Stimulated activated CD8-positive, alpha-beta memory T cell treated with anti-CD3 and anti-CD28 coated beads, Interleukin-12 subunit alpha, Interleukin-12 subunit beta, amount 100 ng/mL, for 1 hour (primary cell): ENCODE data around the gene PRKAA2.

Source experiments
- DNase-seq: peaks from one replicate; pipeline ENCODE4 v3.0.0-alpha.2; 2020; ENCODE audit warnings: low read depth

PRKAA2 gene

DNA sequence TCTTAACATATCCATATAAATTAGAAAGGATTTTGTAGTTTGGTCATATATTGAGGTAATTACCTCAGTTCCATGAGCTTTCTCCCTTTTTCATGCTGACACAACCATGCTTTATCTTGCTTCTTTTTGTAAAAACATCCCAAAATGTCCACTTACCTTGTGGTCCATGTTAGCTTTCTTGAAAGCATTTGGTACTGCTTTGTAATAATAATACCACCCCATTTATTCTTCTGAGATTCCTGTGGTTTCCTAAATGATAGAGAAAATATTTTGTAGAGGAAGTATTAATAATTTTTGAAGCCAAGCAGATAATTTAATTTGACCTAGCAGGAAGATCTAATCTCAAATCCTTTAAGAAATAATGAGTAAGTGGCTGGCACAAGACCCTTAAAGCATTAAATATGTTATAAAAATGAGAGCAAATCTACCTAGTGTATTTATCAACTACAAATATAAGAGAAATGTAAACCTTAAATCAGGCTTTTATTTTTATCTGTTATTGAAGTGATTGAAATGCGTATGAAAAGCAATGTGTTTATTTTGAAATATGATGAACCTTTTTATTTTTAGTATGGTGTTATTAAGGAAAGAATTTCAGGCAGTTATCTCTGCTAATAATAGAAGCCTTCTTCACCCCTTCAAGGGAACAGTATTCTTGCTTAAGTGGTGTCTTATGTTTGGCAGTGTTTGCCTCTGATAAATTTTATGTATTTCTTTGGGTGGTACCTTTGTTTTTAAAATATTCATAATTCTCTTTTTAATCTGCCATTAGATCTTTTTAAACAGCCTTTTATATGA is 9.2 kb downstream of the PRKAA2 start:
- DNase-seq = no peak

DNA sequence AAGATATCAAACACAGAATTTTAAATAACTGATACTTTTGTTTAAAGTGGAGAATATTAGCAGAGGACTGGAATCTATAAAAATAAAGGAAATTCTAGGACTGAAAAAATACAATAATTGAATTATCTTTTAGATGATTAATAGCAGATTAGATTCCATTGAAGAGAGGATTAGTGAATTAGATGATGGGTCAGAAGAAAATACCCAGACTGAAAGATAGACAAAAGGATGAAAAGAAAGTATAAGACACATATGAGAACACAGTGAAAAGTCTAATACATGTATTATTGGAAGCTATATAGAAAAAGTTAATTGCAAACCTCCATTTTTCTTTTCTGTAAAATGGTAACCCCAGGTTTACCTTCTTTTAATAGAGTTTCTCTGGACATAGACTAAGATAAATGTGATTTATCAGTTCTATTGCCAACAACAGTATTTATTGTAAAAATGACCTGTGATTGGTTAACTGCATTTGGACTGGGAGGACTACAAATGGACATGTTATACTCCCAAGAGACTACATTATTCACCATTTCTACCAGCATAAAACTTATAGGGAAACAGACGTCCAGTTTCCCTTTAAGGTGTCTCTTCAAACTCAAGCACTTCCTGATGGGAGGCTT is 11.0 kb downstream of the PRKAA2 start:
- no peak for DNase-seq

DNA sequence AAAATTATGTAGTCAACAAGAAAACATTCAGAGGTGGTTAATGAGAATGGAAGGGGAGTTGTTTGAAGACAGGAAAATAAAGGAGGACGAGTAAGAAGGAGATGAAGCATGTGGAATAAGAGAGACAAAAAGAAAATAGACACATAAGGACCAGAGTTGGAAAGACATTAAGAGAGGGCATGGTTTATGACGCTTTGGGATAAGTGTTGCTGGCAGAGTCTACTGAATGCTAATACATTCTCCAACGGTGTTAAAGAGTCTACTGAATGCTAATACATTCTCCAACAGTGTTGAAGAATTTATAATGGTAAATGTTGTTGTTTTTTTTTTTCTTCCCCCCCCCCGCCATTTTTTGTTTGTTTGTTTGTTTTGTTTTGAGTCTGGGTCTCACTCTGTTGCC is 13.1 kb downstream of the PRKAA2 start:
- no peak for DNase-seq

DNA sequence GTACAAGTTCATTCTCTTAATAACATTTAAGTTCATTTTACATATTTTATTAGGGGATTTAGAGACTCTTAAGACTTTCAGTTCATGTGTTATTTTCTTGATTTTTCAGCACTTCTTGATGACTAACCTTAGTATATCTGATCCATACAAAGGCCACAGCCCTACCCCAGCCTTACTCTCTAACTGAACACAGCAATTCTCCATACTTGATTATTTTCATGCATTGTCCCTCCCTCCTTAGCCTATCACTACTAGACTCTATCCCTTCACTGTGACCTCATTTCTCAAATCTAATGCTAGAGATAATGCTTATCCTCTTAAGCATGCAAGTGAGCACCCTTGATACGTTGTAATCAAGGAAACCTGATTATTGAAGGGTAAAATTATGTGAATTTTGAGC is 15.2 kb downstream of the PRKAA2 start:
- DNase-seq = no peak

DNA sequence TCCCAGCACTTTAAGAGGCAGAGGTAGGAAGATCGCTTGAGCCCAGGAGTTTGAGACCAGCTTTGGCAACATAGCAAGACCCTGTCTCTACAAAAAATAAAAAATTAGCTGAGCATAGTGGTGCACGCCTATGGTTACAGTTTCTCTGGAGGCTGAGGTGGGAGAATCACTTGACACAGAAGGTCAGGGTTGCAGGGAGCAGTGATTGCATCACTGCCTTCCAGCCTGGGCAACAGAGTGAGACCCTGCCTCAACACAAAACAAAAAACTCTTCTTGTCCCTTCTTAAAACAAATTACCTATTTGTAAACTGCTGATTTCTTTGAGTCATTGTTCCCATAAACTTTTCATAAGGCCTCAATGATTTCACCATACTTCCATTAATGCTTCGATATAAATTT is 18.7 kb downstream of the PRKAA2 start:
- DNase-seq = no peak

DNA sequence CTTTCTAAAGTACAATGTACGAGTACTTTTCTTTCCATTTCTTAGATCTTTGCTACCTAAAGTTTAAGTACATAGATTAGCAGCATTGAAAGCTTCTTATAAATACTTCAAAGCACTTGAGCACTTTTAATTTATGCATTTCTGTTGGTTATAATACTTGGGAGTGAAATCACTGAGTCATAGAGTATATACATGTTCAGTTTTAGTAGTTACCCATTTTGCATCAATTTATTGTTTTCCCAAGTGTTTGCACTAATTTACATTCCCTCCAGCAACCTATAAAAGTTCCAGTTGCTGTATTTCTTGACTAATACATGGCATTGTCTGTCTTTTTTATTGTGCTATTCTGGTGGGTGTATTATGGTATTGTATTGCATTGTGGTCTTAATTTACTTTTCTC is 20.3 kb downstream of the PRKAA2 start:
- no peak for DNase-seq

DNA sequence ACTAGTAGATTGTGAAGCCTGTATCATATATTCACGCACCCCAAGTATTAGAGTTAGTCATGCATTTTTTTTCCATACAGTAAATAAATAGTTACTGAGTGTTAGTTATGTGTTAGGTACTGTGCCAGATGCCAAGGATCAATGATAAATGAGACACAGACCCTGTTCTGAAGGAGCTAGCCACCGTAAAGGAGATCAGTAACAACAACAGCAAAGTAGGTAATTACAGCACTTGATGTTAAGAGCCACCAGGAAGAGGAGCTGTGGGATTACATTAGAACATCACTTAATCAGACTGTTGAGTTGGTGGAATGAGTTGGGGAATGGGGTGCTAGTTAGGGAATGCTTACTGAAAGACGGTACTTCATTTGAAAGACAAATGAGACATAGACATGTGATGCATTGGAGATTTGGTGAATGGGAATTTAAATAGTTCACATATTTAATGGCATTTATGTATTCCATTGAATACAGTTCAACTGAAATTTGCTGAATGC is 21.0 kb downstream of the PRKAA2 start:
- DNase-seq = no peak

DNA sequence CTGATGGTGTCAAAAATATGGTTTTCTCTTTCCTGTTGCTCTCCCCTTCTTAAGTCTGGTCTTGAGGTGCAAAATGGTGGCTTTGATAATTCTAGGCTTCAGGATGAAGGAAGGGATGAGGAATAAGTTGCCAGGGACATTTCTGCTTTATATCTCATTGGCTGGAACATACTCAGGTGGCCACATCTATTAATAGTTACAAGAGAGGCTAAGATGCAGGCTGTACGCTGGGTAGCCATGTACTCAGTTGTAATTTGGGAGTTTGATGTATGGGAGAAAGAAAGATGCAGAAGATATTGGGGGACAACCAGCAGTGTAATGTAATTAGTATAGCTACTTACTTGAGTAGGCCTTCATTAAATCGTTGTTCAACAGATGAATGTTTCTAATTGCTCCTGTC is 25.2 kb downstream of the PRKAA2 start:
- DNase-seq = no peak

DNA sequence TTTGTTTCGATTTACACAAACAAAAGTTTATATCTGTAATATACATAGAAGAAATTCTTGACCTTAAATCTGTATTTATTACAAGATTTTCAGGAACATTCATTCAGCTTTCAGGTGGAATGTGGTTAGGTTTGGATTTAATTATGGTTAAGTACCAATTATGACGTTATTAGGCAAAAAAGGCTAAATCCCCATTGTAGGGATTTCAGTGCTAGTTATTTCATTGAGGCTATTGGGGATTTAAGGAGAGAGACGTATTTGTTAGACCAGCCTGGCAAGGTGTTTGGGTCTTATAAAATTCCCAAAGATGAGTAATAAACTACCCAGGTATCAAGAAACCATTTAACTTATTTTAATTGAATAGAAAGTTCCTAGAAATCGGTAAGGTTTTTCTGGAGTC is 26.0 kb downstream of the PRKAA2 start:
- no peak for DNase-seq

DNA sequence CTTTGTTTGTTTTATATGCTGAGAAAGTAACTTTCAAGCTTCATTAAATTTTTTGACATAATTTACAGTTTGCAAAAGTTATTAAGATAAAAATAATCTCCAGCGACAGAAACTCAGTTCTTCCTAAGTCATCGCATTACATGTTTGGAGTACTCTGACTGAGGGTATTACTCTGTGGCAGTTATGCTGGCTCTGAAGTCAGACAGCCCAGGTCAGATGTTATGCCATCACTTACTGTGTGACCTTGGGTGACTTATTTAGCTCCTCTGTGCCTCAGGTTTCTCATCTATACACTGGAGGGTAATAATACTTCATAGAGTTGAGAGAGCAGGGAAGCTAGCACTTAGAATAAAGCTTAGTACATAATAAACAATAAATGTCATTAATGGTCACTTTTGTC is 26.4 kb downstream of the PRKAA2 start:
- DNase-seq = no peak

DNA sequence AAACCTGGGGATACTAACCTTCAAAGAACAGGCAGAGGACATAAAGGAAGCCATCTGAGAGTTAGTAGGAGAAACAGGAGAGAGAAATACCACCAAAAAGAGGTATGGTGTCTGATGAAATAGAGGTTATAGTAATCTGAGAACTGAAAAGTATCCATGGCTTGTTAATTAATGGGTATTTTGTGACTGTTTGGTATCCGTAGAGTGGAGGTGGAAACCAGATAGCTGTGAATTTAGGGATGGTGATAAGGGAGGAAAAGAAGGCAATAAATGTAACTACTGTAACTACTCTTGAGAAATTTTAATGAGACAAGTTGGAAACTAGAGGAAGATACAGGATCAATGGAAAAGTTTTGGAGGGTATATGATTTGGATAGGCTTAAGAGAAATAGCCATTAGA is 27.5 kb downstream of the PRKAA2 start:
- no peak for DNase-seq

DNA sequence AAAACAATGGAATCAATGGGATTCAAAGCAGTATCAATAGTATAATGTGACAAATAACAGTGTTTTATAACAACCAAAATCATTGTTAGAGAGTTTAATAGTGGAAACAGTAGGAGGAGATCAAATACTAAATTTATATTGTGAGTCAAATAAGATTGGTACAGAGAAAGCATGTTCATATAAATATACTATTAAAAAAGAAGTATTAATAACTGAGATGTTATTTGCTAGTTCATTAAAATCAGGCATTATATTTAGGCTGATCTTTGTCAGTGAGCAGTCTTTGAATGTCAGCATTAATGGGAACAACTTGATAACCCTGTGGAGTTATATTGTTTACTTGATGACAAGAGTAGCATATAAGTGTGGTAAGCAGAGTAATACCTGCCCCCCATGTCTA is 30.6 kb downstream of the PRKAA2 start:
- DNase-seq = no peak

DNA sequence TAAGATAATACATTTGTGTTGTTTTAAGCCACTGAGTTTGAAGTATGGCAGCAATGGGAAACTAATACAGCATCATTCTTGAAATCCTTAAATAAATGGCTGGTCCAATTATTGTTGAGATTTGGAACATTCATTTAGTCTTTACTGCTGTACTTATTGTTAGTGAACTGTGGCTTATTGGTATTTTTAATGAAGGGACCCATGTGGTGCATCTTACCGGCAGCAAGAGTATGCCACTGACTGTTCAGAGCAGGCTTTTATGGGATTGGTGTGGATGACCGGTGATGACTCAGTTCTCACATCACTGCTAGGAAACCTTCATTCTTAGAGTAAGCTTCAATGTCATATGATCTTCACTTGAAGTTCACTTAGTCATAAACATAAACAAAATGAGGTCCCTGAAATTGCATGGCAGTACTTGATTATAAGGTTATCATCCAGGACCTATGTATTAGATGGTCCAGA is 31.5 kb downstream of the PRKAA2 start:
- DNase-seq = no peak

DNA sequence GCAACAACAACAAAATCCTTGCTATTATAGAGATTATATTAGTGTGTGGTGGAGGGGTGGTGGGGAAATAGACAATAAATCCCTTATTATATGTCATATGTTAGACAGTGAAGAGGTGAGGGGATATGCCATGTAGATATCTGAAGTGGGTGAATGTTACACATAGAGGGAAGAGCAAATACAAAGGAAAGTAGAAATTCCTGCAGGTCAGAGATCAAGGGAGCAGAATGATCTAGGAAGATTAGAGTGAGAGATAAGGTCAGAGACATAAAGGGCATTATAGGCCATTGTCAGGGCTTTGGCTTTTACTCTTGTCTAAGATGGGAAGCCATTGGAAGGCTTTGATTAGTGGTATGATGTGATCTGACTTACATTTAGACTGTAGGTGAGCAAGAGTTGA is 38.5 kb downstream of the PRKAA2 start:
- no peak for DNase-seq

DNA sequence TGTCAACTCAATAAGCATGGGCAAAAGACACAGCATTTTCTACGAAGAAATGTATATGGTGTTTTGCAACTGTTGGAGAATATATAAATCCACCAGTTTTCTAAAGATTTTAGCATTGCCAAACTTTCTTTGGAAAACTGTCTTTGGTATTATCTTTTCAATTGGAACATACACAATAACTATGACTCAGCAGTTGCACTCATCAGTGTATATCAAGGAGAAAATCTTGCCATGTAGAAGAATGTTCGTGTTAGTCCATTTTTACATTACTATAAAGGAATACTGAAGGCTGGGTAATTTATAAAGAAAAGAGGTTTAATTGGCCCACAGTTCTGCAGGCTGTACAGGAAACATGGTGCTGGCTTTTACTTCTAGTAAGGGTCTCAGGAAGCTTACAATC is 41.1 kb downstream of the PRKAA2 start:
- DNase-seq = no peak

DNA sequence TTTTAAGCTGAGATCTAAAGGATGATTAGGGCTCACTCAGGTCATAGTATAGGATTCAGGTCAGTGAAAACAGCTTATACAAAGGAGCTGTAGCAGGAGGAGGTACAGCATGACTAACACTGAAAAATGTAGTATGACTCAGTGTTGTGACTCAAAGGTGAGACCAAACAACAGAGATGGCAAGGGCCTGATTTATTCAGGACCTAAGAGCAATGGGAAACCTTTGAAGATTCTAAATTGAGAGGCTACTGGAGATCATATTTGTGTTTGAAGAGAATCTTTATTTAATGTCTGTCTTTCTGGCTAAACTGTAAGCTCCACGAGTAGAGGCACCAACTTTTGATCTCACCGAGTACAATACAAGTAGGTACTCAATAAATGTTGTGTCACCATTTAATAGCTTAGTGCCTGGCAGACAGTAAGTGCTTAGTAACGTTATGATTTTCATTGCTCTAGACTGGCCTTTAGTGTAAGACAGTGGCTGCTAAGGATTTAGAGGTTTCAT is 43.5 kb downstream of the PRKAA2 start:
- no peak for DNase-seq

DNA sequence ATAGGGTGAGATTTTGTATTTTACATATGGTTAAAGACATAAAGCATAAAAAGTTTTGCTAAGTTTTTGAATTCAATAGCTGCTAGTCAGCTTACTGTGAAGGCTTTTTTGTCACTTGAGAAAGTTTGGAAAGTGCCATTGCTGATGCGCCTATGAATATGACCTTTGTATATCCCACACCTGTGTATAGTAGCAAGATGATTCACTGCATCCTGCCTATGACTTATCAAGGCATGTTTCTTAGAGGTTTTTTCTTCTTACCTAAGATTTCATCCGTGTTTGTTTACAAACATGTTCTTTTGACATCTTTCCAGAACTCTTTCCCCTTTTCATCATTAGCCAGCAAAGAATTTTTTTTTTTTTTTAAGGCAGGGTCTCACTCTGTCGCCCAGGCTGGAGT is 51.5 kb downstream of the PRKAA2 start:
- no peak for DNase-seq

DNA sequence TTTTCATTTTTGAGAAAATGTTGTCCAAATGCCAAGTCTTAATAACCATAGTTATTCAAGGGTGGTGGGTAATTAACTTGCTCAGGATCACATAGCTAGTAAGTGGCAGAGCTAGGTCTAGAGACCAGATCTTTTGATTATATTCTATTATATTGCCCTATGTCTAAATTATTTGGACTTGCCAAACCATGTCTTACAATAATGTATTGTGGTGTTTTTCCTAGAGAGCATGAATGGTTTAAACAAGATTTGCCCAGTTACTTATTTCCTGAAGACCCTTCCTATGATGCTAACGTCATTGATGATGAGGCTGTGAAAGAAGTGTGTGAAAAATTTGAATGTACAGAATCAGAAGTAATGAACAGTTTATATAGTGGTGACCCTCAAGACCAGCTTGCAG is 58.6 kb downstream of the PRKAA2 start:
- DNase-seq = no peak

DNA sequence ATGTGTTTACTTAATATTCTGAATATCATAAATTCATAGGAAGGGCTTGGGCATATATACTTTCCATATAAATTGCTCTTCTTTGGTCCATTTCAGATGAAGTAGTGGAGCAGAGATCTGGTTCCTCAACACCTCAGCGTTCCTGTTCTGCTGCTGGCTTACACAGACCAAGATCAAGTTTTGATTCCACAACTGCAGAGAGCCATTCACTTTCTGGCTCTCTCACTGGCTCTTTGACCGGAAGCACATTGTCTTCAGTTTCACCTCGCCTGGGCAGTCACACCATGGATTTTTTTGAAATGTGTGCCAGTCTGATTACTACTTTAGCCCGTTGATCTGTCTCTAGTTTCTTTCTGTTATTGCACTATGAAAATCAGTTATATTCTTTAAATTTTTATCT is 62.3 kb downstream of the PRKAA2 start:
- no peak for DNase-seq

DNA sequence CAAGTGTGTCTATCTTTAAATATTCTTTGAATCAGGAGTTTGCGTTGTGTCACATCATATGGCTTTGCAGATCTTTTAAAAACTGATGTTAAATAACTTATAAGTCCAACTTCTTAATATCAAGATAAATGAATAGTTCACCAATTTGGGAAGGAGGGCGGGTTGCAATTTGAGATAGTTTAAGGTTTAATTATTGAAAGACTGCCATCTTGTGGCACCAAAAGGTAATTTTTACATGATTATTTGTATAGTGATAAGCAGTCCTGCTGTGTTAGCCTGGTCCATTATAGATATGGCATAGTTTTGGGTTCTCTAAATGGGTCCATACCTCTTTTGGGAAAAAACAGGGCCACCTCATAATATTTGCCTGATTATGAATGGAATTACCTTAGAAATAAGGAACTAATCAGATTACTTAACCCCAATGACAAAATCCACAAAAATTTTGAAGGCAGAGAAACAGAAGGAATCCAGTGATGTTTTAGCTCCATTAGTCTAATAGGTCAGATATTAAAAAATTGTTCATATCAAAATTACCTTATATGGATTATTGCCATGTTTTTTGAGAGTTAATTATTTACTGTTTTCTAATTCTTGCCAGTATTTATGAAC is 64.3 kb downstream of the PRKAA2 start:
- no peak for DNase-seq

DNA sequence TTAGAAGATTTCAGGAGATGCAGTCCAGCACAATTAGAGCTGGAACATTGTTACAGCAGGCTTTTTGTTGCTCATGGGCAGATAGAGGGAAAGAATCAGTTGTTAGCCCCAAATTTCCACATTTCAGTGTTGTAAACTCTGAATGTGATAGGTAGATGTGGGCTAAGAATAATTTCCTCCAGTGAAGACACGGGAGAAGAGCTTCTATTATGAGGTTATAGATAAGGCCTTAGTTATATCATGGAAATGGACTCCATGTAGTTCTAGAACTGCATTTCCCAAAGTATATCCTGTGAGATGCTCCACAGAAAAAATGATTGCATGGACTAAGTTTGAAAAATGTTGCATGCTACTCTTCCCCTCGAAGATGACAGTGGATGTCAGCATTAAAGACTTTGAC is 64.9 kb downstream of the PRKAA2 start:
- no peak for DNase-seq

DNA sequence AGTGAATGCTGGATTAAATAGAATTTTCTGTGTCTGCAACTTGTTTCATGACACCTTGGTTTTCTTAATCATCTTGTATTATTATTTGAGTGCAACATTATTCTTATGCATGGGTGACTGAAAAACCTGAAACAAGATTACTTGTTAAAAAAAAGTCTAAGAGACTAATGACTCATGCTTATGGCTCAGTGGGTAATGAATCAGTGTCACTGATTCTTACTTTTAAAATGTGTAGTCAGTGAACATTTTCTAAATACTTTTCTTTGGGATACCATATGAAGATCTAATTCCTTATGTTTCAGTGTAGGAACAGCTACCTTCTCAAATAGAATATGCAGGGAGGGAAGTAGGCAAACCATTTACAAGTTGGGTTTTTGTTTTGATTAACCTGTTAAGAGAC is 65.5 kb downstream of the PRKAA2 start:
- no peak for DNase-seq

DNA sequence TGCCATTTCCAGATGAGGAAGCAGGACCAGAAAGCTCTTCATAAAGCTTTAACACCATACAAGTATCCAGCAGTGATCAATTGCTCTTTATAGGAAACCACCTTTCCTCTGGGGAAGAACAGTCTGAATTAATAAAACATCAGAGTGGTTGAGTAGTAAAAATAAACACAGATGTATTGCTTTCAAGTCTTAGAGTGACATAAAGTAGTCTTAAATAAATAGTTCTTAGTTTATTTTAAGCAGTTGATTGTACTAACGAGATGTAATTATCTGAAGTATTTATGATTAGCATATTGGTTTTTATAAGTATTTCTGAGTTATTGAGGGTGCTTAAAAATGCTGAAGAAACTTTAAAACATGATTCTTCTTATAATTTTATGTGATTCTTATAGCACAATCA is 67.0 kb downstream of the PRKAA2 start:
- no peak for DNase-seq
